ENCODE measurements around the gene GRB7. TPM values are rescaled to one million over a fixed set of nuclear protein-coding genes. Genes with fewer than 3 reads are reported as not detected.

The GRB7 gene
- total and polyA plus RNA-seq, 10 of the 15 experiments (the other 5 are each of a cell fraction or from before 2014, with no cell fraction given), result 0.05 to 0.34 (median 0.19) TPM; not detected in 4

DNA sequence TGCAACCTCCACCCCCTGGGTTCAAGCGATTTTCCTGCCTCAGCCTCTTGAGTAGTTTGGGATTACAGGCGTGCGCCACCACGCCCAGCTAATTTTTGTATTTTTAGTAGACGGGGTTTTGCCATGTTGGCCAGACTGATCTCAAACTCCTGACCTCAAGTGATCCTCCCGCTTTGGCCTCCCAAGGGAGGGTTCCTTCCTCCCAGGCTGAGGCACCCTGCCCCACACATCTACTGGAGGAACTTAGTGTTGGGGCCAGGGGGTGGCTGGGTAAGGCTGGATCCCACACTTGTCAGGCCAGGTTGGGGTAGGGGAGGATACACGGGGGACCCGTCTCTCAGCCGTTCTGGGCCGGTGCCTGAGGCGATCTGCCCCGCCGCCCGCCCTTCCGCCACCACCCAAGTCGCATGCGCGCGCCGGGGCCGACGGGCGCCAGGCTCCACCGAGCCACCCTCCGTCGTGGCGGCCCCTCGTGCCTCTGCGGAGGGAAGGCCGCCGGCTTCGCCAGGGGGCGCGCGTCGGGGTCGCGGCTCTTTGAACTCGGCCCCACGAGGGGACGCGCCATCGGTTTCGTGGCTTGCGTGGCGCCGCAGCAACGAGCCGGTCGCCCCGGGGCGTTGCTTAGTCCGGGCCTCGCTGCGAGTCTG lies 15.9 kb downstream of the GRB7 start (continued):
- TF ChIP-seq, protein P1, sequence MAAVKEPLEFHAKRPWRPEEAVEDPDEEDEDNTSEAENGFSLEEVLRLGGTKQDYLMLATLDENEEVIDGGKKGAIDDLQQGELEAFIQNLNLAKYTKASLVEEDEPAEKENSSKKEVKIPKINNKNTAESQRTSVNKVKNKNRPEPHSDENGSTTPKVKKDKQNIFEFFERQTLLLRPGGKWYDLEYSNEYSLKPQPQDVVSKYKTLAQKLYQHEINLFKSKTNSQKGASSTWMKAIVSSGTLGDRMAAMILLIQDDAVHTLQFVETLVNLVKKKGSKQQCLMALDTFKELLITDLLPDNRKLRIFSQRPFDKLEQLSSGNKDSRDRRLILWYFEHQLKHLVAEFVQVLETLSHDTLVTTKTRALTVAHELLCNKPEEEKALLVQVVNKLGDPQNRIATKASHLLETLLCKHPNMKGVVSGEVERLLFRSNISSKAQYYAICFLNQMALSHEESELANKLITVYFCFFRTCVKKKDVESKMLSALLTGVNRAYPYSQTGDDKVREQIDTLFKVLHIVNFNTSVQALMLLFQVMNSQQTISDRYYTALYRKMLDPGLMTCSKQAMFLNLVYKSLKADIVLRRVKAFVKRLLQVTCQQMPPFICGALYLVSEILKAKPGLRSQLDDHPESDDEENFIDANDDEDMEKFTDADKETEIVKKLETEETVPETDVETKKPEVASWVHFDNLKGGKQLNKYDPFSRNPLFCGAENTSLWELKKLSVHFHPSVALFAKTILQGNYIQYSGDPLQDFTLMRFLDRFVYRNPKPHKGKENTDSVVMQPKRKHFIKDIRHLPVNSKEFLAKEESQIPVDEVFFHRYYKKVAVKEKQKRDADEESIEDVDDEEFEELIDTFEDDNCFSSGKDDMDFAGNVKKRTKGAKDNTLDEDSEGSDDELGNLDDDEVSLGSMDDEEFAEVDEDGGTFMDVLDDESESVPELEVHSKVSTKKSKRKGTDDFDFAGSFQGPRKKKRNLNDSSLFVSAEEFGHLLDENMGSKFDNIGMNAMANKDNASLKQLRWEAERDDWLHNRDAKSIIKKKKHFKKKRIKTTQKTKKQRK (IDR thresholded peaks at IDR 0.05; ENCODE audit: low read depth, low read length), result no peak
- TF ChIP-seq, protein P2, sequence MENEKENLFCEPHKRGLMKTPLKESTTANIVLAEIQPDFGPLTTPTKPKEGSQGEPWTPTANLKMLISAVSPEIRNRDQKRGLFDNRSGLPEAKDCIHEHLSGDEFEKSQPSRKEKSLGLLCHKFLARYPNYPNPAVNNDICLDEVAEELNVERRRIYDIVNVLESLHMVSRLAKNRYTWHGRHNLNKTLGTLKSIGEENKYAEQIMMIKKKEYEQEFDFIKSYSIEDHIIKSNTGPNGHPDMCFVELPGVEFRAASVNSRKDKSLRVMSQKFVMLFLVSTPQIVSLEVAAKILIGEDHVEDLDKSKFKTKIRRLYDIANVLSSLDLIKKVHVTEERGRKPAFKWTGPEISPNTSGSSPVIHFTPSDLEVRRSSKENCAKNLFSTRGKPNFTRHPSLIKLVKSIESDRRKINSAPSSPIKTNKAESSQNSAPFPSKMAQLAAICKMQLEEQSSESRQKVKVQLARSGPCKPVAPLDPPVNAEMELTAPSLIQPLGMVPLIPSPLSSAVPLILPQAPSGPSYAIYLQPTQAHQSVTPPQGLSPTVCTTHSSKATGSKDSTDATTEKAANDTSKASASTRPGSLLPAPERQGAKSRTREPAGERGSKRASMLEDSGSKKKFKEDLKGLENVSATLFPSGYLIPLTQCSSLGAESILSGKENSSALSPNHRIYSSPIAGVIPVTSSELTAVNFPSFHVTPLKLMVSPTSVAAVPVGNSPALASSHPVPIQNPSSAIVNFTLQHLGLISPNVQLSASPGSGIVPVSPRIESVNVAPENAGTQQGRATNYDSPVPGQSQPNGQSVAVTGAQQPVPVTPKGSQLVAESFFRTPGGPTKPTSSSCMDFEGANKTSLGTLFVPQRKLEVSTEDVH (IDR thresholded peaks at IDR 0.05; ENCODE audit: low read depth, partially characterized antibody), result no peak
- no peak for TF ChIP-seq EED (IDR thresholded peaks at IDR 0.05; ENCODE audit: low read depth)
- TF ChIP-seq SMAD5 (IDR thresholded peaks at IDR 0.05; ENCODE audit: low read depth), result no peak
- TF ChIP-seq POLR2AphosphoS5 (IDR thresholded peaks at IDR 0.05; ENCODE audit: low read length), result peak; percentile 14; the same call in 1 of the 2 replicates
- no peak for TF ChIP-seq KAT2A (conservative IDR thresholded peaks at IDR 0.05; ENCODE audit: control insufficient read depth, low read depth, low read length)
- TF ChIP-seq, protein P3, sequence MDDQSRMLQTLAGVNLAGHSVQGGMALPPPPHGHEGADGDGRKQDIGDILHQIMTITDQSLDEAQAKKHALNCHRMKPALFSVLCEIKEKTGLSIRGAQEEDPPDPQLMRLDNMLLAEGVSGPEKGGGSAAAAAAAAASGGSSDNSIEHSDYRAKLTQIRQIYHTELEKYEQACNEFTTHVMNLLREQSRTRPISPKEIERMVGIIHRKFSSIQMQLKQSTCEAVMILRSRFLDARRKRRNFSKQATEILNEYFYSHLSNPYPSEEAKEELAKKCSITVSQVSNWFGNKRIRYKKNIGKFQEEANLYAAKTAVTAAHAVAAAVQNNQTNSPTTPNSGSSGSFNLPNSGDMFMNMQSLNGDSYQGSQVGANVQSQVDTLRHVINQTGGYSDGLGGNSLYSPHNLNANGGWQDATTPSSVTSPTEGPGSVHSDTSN (IDR thresholded peaks at IDR 0.05; ENCODE audit: insufficient replicate concordance, low read depth, low read length), result no peak
- TF ChIP-seq SUPT20H (IDR thresholded peaks at IDR 0.05; ENCODE audit: borderline replicate concordance, control insufficient read depth, low read depth, low read length), result no peak
- TF ChIP-seq ZZZ3 (IDR thresholded peaks at IDR 0.05; ENCODE audit: control insufficient read depth, insufficient read length, low read depth), result no peak
- TF ChIP-seq KLF5 (IDR thresholded peaks at IDR 0.05; ENCODE audit: partially characterized antibody), result peak; percentile 41
- TF ChIP-seq TCF3 (IDR thresholded peaks at IDR 0.05; ENCODE audit: borderline replicate concordance, insufficient read depth, low read depth, low read length), result no peak; the same call in 1 of the 2 replicates
- TF ChIP-seq, protein P4, sequence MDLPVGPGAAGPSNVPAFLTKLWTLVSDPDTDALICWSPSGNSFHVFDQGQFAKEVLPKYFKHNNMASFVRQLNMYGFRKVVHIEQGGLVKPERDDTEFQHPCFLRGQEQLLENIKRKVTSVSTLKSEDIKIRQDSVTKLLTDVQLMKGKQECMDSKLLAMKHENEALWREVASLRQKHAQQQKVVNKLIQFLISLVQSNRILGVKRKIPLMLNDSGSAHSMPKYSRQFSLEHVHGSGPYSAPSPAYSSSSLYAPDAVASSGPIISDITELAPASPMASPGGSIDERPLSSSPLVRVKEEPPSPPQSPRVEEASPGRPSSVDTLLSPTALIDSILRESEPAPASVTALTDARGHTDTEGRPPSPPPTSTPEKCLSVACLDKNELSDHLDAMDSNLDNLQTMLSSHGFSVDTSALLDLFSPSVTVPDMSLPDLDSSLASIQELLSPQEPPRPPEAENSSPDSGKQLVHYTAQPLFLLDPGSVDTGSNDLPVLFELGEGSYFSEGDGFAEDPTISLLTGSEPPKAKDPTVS (IDR thresholded peaks at IDR 0.05; ENCODE audit: low read depth, low read length), result no peak
- TF ChIP-seq, protein P5, sequence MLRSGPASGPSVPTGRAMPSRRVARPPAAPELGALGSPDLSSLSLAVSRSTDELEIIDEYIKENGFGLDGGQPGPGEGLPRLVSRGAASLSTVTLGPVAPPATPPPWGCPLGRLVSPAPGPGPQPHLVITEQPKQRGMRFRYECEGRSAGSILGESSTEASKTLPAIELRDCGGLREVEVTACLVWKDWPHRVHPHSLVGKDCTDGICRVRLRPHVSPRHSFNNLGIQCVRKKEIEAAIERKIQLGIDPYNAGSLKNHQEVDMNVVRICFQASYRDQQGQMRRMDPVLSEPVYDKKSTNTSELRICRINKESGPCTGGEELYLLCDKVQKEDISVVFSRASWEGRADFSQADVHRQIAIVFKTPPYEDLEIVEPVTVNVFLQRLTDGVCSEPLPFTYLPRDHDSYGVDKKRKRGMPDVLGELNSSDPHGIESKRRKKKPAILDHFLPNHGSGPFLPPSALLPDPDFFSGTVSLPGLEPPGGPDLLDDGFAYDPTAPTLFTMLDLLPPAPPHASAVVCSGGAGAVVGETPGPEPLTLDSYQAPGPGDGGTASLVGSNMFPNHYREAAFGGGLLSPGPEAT (IDR thresholded peaks at IDR 0.05; ENCODE audit: low read depth), result peak; percentile 47
- TF ChIP-seq, protein P6, sequence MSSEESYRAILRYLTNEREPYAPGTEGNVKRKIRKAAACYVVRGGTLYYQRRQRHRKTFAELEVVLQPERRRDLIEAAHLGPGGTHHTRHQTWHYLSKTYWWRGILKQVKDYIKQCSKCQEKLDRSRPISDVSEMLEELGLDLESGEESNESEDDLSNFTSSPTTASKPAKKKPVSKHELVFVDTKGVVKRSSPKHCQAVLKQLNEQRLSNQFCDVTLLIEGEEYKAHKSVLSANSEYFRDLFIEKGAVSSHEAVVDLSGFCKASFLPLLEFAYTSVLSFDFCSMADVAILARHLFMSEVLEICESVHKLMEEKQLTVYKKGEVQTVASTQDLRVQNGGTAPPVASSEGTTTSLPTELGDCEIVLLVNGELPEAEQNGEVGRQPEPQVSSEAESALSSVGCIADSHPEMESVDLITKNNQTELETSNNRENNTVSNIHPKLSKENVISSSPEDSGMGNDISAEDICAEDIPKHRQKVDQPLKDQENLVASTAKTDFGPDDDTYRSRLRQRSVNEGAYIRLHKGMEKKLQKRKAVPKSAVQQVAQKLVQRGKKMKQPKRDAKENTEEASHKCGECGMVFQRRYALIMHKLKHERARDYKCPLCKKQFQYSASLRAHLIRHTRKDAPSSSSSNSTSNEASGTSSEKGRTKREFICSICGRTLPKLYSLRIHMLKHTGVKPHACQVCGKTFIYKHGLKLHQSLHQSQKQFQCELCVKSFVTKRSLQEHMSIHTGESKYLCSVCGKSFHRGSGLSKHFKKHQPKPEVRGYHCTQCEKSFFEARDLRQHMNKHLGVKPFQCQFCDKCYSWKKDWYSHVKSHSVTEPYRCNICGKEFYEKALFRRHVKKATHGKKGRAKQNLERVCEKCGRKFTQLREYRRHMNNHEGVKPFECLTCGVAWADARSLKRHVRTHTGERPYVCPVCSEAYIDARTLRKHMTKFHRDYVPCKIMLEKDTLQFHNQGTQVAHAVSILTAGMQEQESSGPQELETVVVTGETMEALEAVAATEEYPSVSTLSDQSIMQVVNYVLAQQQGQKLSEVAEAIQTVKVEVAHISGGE (CRISPR knock-in tag; IDR thresholded peaks at IDR 0.05), result no peak
